ENCODE measurements around the gene FBXL7.

DNA sequence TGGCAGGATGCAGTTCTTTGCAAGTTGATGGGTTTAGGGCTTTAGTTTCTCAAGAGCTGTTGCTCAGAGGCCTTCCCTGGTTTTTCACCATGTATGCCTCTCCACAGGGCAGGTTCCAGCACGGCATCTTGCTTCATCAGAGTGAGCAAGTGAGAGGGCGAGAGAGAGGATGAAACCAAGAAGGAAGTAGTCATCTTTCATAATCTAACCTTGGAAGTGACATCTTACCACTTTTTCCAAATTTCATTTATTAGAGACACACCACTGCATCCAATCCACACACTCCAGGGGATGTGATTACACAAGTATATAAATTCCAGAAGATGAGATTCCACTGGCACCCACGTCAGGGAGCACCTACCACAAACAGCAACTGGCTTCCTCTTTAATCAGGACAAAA is 385.2 kb downstream of the FBXL7 start:
- no peak for TF ChIP-seq MXI1 (IDR thresholded peaks at IDR 0.05; ENCODE audit: low read depth, low read length)
- no peak for TF ChIP-seq EHMT2 (IDR thresholded peaks at IDR 0.05)
- no peak for TF ChIP-seq EGR1 (conservative IDR thresholded peaks at IDR 0.05)
- TF ChIP-seq, protein P1, sequence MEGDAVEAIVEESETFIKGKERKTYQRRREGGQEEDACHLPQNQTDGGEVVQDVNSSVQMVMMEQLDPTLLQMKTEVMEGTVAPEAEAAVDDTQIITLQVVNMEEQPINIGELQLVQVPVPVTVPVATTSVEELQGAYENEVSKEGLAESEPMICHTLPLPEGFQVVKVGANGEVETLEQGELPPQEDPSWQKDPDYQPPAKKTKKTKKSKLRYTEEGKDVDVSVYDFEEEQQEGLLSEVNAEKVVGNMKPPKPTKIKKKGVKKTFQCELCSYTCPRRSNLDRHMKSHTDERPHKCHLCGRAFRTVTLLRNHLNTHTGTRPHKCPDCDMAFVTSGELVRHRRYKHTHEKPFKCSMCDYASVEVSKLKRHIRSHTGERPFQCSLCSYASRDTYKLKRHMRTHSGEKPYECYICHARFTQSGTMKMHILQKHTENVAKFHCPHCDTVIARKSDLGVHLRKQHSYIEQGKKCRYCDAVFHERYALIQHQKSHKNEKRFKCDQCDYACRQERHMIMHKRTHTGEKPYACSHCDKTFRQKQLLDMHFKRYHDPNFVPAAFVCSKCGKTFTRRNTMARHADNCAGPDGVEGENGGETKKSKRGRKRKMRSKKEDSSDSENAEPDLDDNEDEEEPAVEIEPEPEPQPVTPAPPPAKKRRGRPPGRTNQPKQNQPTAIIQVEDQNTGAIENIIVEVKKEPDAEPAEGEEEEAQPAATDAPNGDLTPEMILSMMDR (IDR thresholded peaks at IDR 0.05 in 2 of 3, conservative IDR thresholded peaks at IDR 0.05 in 1 of 3; ENCODE audit: insufficient read depth in 2 of 3, low read depth in 1 of 3, low read length in 3 of 3), result no peak
- TF ChIP-seq, protein P2, sequence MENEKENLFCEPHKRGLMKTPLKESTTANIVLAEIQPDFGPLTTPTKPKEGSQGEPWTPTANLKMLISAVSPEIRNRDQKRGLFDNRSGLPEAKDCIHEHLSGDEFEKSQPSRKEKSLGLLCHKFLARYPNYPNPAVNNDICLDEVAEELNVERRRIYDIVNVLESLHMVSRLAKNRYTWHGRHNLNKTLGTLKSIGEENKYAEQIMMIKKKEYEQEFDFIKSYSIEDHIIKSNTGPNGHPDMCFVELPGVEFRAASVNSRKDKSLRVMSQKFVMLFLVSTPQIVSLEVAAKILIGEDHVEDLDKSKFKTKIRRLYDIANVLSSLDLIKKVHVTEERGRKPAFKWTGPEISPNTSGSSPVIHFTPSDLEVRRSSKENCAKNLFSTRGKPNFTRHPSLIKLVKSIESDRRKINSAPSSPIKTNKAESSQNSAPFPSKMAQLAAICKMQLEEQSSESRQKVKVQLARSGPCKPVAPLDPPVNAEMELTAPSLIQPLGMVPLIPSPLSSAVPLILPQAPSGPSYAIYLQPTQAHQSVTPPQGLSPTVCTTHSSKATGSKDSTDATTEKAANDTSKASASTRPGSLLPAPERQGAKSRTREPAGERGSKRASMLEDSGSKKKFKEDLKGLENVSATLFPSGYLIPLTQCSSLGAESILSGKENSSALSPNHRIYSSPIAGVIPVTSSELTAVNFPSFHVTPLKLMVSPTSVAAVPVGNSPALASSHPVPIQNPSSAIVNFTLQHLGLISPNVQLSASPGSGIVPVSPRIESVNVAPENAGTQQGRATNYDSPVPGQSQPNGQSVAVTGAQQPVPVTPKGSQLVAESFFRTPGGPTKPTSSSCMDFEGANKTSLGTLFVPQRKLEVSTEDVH (IDR thresholded peaks at IDR 0.05; ENCODE audit: low read depth, partially characterized antibody), result no peak
- no peak for TF ChIP-seq FOXP1 (CRISPR knock-in tag; IDR thresholded peaks at IDR 0.05)
- TF ChIP-seq CREBBP (IDR thresholded peaks at IDR 0.05; ENCODE audit: low read depth, low read length), result no peak
- no peak for TF ChIP-seq GABPA (tag; conservative IDR thresholded peaks at IDR 0.05; ENCODE audit: low read depth)
- no peak for TF ChIP-seq RFX7 (CRISPR knock-in tag; IDR thresholded peaks at IDR 0.05)
- TF ChIP-seq ZNF79 (CRISPR knock-in tag; IDR thresholded peaks at IDR 0.05; ENCODE audit: low read depth), result no peak
- no peak for TF ChIP-seq SMAD4 (CRISPR knock-in tag; conservative IDR thresholded peaks at IDR 0.05)
- no peak for TF ChIP-seq BRCA1 (IDR thresholded peaks at IDR 0.05)
- TF ChIP-seq BRCA1 (CRISPR knock-in tag; IDR thresholded peaks at IDR 0.05), result no peak

Measured in K562 (cell line).